ENCODE data around the gene RALB.

The RALB gene

GRCh38 chr2:120243875-120244553 lies 8.6 kb upstream of the RALB start:
- in situ Hi-C loops (cut with HindIII; ENCODE audit: low sequenced_read_pairs) = no loop called here
- TF ChIP-seq CTCF (IDR thresholded peaks at IDR 0.05; ENCODE audit: low read depth, low read length) = no peak
- no peak for DNase-seq (ENCODE audit: low read depth, low spot score)
- no peak overlapping the region for H3K4me3 ChIP-seq (ENCODE audit: low read depth, low read length)

- H3K4me3 ChIP-seq (ENCODE audit: low read depth, low read length) = no peak overlapping the region
- in situ Hi-C loops (cut with HindIII; ENCODE audit: low sequenced_read_pairs) = no loop called here
- DNase-seq (ENCODE audit: low read depth, low spot score) = no peak
- no peak for TF ChIP-seq CTCF (IDR thresholded peaks at IDR 0.05; ENCODE audit: low read depth, low read length)
Observed at GRCh38 chr2:120244656-120245519, 7.8 kb upstream of the RALB start.

GRCh38 chr2:120245520-120246332 lies 6.9 kb upstream of the RALB start:
- in situ Hi-C loops (cut with HindIII; ENCODE audit: low sequenced_read_pairs) = no loop called here
- H3K4me3 ChIP-seq (ENCODE audit: low read depth, low read length) = no peak overlapping the region
- no peak for TF ChIP-seq CTCF (IDR thresholded peaks at IDR 0.05; ENCODE audit: low read depth, low read length)

GRCh38 chr2:120246546-120247300 lies 5.9 kb upstream of the RALB start:
- in situ Hi-C loops (cut with HindIII; ENCODE audit: low sequenced_read_pairs) = no loop called here
- TF ChIP-seq CTCF (IDR thresholded peaks at IDR 0.05; ENCODE audit: low read depth, low read length) = no peak
- H3K4me3 ChIP-seq (ENCODE audit: low read depth, low read length) = no peak overlapping the region
- no peak for DNase-seq (ENCODE audit: low read depth, low spot score)

More at GRCh38 chr2:120245520-120246332, 6.9 kb upstream of the RALB start:
- no peak for DNase-seq (ENCODE audit: low read depth, low spot score)

GRCh38 chr2:120247851-120248250 lies 4.8 kb upstream of the RALB start:
- no peak for DNase-seq (ENCODE audit: low read depth, low spot score)
- H3K4me3 ChIP-seq (ENCODE audit: low read depth, low read length) = no peak overlapping the region
- TF ChIP-seq CTCF (IDR thresholded peaks at IDR 0.05; ENCODE audit: low read depth, low read length) = no peak
- in situ Hi-C loops (cut with HindIII; ENCODE audit: low sequenced_read_pairs) = no loop called here

- no peak for DNase-seq (ENCODE audit: low read depth, low spot score)
- no peak overlapping the region for H3K4me3 ChIP-seq (ENCODE audit: low read depth, low read length)
- in situ Hi-C loops (cut with HindIII; ENCODE audit: low sequenced_read_pairs) = no loop called here
- no peak for TF ChIP-seq CTCF (IDR thresholded peaks at IDR 0.05; ENCODE audit: low read depth, low read length)
Observed at GRCh38 chr2:120250640-120251039, 2.0 kb upstream of the RALB start.

All from astrocyte of the spinal cord (primary cell).